GM23338 (cell line): ENCODE measurements around the gene TINAG. TPM values are rescaled to one million over a fixed set of nuclear protein-coding genes. Genes with fewer than 3 reads are reported as not detected.

Experiments used
- ATAC-seq: fragments of 200-7000 bp; cut with Tn5 transposase; 3 replicates; pipeline ENCODE4 v1.9.1; 2020
- DNase-seq: peaks from one replicate; pipeline ENCODE4 v3.0.0-alpha.2; 2015; ENCODE audit warnings: low spot score
- H2AFZ ChIP-seq: fragments of 200-600 bp; sonication (generic); 2 replicates; pipeline ENCODE4 v1.8.0; 2016; ENCODE audit warnings: antibody characterized with exemption, mild to moderate bottlenecking, moderate library complexity
- H3F3A ChIP-seq: fragments of 200-600 bp; sonication (generic); replicated peaks from 2 replicates; pipeline ENCODE4 v1.8.0; 2017; ENCODE audit warnings: antibody characterized with exemption, mixed run types, low read depth
- H3K27ac ChIP-seq: fragments of 200-600 bp; sonication (generic); 2 replicates; pipeline ENCODE4 v1.6.1; 2016; ENCODE audit warnings: low read depth
- H3K27me3 ChIP-seq: fragments of 200-600 bp; sonication (generic); 2 replicates; pipeline ENCODE4 v1.8.0; 2016; ENCODE audit warnings: mild to moderate bottlenecking, mixed run types, moderate library complexity; ENCODE audit not compliant: insufficient read depth
- H3K36me3 ChIP-seq: fragments of 200-600 bp; sonication (generic); 2 replicates; pipeline ENCODE4 v1.8.0; 2016; ENCODE audit warnings: mild to moderate bottlenecking; ENCODE audit not compliant: insufficient read depth
- H3K4me1 ChIP-seq: fragments of 200-600 bp; sonication (generic); 2 replicates; pipeline ENCODE4 v1.8.0; 2016; ENCODE audit warnings: mild to moderate bottlenecking, moderate library complexity; ENCODE audit not compliant: insufficient read depth
- H3K4me2 ChIP-seq: fragments of 200-600 bp; sonication (generic); 2 replicates; pipeline ENCODE4 v1.7.1; 2017; ENCODE audit warnings: mixed run types
- H3K4me3 ChIP-seq: fragments of 200-600 bp; sonication (generic); 2 replicates; pipeline ENCODE4 v1.6.1; 2016; ENCODE audit warnings: mixed run types
- H3K79me2 ChIP-seq: fragments of 200-600 bp; sonication (generic); replicated peaks from 2 replicates; pipeline ENCODE4 v1.8.0; 2017; ENCODE audit warnings: mild to moderate bottlenecking; ENCODE audit not compliant: insufficient read depth
- H3K9me2 ChIP-seq: fragments of 200-600 bp; sonication (generic); 2 replicates; pipeline ENCODE4 v1.8.0; 2017; ENCODE audit not compliant: insufficient read depth
- H4K20me1 ChIP-seq: fragments of 200-600 bp; sonication (generic); replicated peaks from 2 replicates; pipeline ENCODE4 v1.8.0; 2017; ENCODE audit warnings: mild to moderate bottlenecking; ENCODE audit not compliant: insufficient read depth
- H3K27ac Mint-ChIP-seq: 2 replicates; pipeline ENCODE4 v1.8.0; 2020; ENCODE audit warnings: inconsistent platforms, mild to moderate bottlenecking, moderate library complexity, mixed read lengths
- H3K27me3 Mint-ChIP-seq: 3 replicates; pipeline ENCODE4 v1.8.0; 2022; ENCODE audit warnings: low read depth, mild to moderate bottlenecking, moderate library complexity, mixed read lengths, inconsistent platforms; ENCODE audit not compliant: insufficient read depth, poor library complexity
- H3K36me3 Mint-ChIP-seq: 3 replicates; pipeline ENCODE4 v1.8.0; 2021; ENCODE audit warnings: low read depth, mild to moderate bottlenecking, inconsistent platforms, moderate library complexity, mixed read lengths
- H3K4me1 Mint-ChIP-seq: 3 replicates; pipeline ENCODE4 v1.8.0; 2020; ENCODE audit warnings: mild to moderate bottlenecking, inconsistent platforms, mixed read lengths
- H3K4me3 Mint-ChIP-seq: 3 replicates; pipeline ENCODE4 v1.8.0; 2021; ENCODE audit warnings: moderate library complexity, mild to moderate bottlenecking, inconsistent platforms, mixed read lengths
- H3K9me3 Mint-ChIP-seq: 3 replicates; pipeline ENCODE4 v1.8.0; 2020; ENCODE audit warnings: moderate library complexity, mild to moderate bottlenecking, inconsistent platforms, mixed read lengths
- CREB1 ChIP-seq: fragments of 250-450 bp; sonication (Bioruptor Pico); IDR thresholded peaks from 2 replicates; pipeline ENCODE4 v1.5.0; 2020; ENCODE audit warnings: low read depth, mild to moderate bottlenecking, moderate library complexity
- POLR2AphosphoS5 ChIP-seq: IDR thresholded peaks from 2 replicates; pipeline ENCODE4 v1.6.1; 2016; ENCODE audit warnings: antibody characterized with exemption, low read depth
- polyA plus RNA-seq: library from polyadenylated mRNA; unstranded; fragments of >200 nt; fragmentation: Nextera tagmentation; extraction: Ambion mirVana; gene quantifications from 2 replicates; pipeline ENCODE4 v1.2.1, GENCODE V29; 2016
- total RNA-seq: library from RNA; depleted of rRNA; stranded (reverse); fragments of >200 nt; shearing (Covaris generic); gene quantifications from 2 replicates; pipeline ENCODE4 v1.2.3, GENCODE V29; 2014
- TF ChIP-seq, protein P1 (sequence below): IDR thresholded peaks from one replicate; pipeline ENCODE4 v1.6.1; 2018; ENCODE audit warnings: antibody characterized with exemption; ENCODE audit not compliant: unreplicated experiment
- TF ChIP-seq, protein P2 (sequence below), 2 experiments: fragments of 200-600 bp in 1 of 2; sonication (generic) in 1 of 2; conservative IDR thresholded peaks; 2 replicates each; pipeline versions ENCODE4 v1.5.1 to v1.6.1; 2016 to 2017; ENCODE audit warnings: antibody characterized with exemption in 2 of 2, low read depth in 2 of 2, mild to moderate bottlenecking in 2 of 2, moderate library complexity in 1 of 2

The TINAG gene
- total and polyA plus RNA-seq, 2 experiments from 2014 or later: not detected

DNA sequence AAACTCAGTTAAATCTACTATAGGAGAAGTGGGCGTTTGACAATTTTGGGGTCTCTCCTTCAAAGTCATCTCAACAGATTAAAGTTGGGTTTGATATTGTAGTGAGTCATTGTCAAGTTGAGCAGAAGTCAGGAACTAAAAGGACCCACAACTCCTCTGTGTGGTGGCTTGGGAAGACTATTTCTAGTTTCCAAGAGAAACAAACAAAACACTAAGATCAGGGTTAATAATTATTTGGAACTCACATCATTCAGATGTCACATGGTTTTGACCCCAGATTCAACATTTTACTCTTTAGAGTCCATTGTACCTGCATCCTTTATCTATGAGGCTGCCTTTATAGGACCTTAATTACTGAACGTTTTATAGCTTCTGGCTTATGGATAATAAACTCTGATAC, 45.3 kb upstream of the TINAG start (continued):
- TF ChIP-seq, protein P1, sequence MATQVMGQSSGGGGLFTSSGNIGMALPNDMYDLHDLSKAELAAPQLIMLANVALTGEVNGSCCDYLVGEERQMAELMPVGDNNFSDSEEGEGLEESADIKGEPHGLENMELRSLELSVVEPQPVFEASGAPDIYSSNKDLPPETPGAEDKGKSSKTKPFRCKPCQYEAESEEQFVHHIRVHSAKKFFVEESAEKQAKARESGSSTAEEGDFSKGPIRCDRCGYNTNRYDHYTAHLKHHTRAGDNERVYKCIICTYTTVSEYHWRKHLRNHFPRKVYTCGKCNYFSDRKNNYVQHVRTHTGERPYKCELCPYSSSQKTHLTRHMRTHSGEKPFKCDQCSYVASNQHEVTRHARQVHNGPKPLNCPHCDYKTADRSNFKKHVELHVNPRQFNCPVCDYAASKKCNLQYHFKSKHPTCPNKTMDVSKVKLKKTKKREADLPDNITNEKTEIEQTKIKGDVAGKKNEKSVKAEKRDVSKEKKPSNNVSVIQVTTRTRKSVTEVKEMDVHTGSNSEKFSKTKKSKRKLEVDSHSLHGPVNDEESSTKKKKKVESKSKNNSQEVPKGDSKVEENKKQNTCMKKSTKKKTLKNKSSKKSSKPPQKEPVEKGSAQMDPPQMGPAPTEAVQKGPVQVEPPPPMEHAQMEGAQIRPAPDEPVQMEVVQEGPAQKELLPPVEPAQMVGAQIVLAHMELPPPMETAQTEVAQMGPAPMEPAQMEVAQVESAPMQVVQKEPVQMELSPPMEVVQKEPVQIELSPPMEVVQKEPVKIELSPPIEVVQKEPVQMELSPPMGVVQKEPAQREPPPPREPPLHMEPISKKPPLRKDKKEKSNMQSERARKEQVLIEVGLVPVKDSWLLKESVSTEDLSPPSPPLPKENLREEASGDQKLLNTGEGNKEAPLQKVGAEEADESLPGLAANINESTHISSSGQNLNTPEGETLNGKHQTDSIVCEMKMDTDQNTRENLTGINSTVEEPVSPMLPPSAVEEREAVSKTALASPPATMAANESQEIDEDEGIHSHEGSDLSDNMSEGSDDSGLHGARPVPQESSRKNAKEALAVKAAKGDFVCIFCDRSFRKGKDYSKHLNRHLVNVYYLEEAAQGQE: no peak

DNA sequence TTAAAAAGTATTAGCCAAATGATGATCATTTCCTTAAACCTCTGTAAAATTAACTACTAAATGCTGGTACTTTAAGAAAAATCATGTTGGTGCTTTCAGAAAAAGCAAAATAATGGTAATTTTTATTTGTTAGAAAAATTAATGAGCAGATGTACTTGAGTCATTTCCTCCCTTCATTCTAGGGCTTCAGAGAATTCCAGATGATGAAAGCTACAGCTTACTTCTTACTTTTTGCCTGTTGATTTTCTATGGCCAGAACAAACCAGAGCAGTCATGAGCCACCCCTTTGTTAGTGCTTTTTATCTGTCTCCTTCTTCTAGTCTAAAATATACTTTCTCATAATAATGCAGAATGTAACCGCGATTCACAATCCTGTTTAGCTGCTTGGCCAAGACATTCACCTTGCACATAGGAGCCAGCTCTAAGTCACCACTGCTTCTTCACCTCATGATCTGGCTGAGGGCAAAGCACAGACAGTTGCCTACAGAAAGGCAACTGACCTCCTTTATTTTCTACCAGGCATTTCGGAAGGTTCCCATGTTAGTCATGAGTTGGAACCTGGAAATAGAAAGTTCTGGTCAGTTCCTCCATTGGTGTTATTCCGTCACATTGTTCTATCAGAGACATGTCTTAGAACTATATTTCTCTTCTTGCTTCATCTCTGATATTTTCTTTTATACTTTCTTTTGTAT, 43.5 kb upstream of the TINAG start:
- Mint-ChIP-seq H3K27me3 (no peaks in the 10 kb centered on the region), H3K4me3 (no peak overlapping the region), H3K27ac (no peak overlapping the region), H3K9me3 (no peaks in the 10 kb centered on the region), H3K4me1 (peaks cover 11% of the 10 kb centered on the region; the same call in 2 of the 3 replicates), H3K36me3 (no peaks in the 10 kb centered on the region)
- no peak overlapping the region for H3K27ac ChIP-seq
- no peaks in the 10 kb centered on the region for H3K9me2 ChIP-seq
- H3K4me2 ChIP-seq: no peak overlapping the region
- H3K79me2 ChIP-seq: no peaks in the 10 kb centered on the region
- H3K36me3 ChIP-seq: no peaks in the 10 kb centered on the region
- H3K27me3 ChIP-seq: no peaks in the 10 kb centered on the region
- H3K4me1 ChIP-seq: peaks cover 7% of the 10 kb centered on the region; the same call in 1 of the 2 replicates
- ATAC-seq (no peak), DNase-seq (no peak)
- H4K20me1 ChIP-seq: no peaks in the 10 kb centered on the region
- no peak overlapping the region for H2AFZ ChIP-seq
- H3K4me3 ChIP-seq: no peak overlapping the region
- no peak for TF ChIP-seq CREB1
- TF ChIP-seq, protein P2, sequence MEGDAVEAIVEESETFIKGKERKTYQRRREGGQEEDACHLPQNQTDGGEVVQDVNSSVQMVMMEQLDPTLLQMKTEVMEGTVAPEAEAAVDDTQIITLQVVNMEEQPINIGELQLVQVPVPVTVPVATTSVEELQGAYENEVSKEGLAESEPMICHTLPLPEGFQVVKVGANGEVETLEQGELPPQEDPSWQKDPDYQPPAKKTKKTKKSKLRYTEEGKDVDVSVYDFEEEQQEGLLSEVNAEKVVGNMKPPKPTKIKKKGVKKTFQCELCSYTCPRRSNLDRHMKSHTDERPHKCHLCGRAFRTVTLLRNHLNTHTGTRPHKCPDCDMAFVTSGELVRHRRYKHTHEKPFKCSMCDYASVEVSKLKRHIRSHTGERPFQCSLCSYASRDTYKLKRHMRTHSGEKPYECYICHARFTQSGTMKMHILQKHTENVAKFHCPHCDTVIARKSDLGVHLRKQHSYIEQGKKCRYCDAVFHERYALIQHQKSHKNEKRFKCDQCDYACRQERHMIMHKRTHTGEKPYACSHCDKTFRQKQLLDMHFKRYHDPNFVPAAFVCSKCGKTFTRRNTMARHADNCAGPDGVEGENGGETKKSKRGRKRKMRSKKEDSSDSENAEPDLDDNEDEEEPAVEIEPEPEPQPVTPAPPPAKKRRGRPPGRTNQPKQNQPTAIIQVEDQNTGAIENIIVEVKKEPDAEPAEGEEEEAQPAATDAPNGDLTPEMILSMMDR (conservative IDR thresholded peaks at IDR 0.05; ENCODE audit: low read depth in 2 of 2): no peak
- H3F3A ChIP-seq: no peaks in the 10 kb centered on the region

DNA sequence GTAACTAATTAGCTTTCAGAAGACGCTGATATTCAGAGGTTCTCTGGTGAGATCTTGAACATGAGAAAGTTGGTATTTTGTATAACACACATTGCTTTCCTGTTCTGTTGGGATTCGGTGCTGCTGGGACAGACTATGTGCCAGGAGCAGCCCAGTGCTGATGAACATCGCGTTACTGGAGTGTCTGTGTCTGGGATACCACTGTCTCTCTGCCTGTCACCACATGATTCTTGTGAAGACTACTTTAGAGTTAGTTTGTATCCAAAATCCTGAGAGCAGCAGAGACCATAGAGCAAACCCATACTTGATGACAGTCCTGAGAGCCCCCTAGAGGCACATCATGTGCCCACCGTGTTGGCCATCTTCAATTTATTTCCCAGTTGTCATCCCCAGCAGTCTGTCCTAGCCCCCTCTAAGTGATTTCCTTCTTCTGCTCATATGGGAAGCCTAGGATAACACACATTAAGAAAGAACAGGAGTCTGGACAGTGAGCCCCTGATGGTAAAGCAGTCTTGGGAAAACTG, 41.8 kb upstream of the TINAG start:
- no peaks in the 10 kb centered on the region for H3K79me2 ChIP-seq
- Mint-ChIP-seq H3K4me1 (peaks cover 11% of the 10 kb centered on the region; the same call in 2 of the 3 replicates), H3K36me3 (no peaks in the 10 kb centered on the region), H3K27me3 (no peaks in the 10 kb centered on the region), H3K4me3 (no peak overlapping the region), H3K9me3 (no peaks in the 10 kb centered on the region), H3K27ac (no peak overlapping the region)
- ATAC-seq (peak; percentile 81), DNase-seq (peak; percentile 50)
- no peaks in the 10 kb centered on the region for H4K20me1 ChIP-seq
- H3K36me3 ChIP-seq: no peaks in the 10 kb centered on the region
- no peaks in the 10 kb centered on the region for H3F3A ChIP-seq
- H3K27me3 ChIP-seq: no peaks in the 10 kb centered on the region
- H3K4me1 ChIP-seq: peaks cover 6% of the 10 kb centered on the region; the same call in 1 of the 2 replicates
- TF ChIP-seq, protein P2 (conservative IDR thresholded peaks at IDR 0.05; ENCODE audit: low read depth in 2 of 2): peak; percentile 54 to 66
- no peak for TF ChIP-seq POLR2AphosphoS5
- H2AFZ ChIP-seq: no peak overlapping the region
- no peak overlapping the region for H3K4me2 ChIP-seq
- no peak overlapping the region for H3K4me3 ChIP-seq
- no peak overlapping the region for H3K27ac ChIP-seq
- no peaks in the 10 kb centered on the region for H3K9me2 ChIP-seq
